Upper lobe of right lung (tissue), 1 donor: ENCODE data around the gene C4BPA. TPM values are rescaled to one million over a fixed set of nuclear protein-coding genes. Genes with fewer than 3 reads are reported as not detected.

Experiments
- ATAC-seq: fragments of 200-7000 bp; cut with Tn5 transposase; one replicate; pipeline ENCODE4 v1.9.1; 2020; ENCODE audit warnings: mild to moderate bottlenecking, moderate library complexity
- DNase-seq: peaks from one replicate; pipeline ENCODE4 v3.0.0-alpha.2; 2020
- H3K27ac ChIP-seq: fragments of 200-600 bp; one replicate; pipeline ENCODE4 v1.8.0; 2022
- H3K27me3 ChIP-seq: fragments of 200-600 bp; one replicate; pipeline ENCODE4 v1.8.0; 2022; ENCODE audit warnings: mild to moderate bottlenecking
- H3K36me3 ChIP-seq: fragments of 200-600 bp; one replicate; pipeline ENCODE4 v1.8.0; 2022
- H3K4me1 ChIP-seq: fragments of 200-600 bp; one replicate; pipeline ENCODE4 v1.8.0; 2022
- H3K4me3 ChIP-seq: fragments of 200-600 bp; one replicate; pipeline ENCODE4 v1.8.0; 2022; ENCODE audit warnings: mild to moderate bottlenecking
- H3K9me3 ChIP-seq: fragments of 200-600 bp; one replicate; pipeline ENCODE4 v1.8.0; 2022
- CTCF ChIP-seq: fragments of 200-600 bp; IDR thresholded peaks from one replicate; pipeline ENCODE4 v1.8.0; 2022; ENCODE audit warnings: antibody characterized with exemption
- intact Hi-C: fragments of 100-400 bp; cut with DNase I; formaldehyde crosslinking; loops from one replicate; pipeline ENCODE4 v1.11.0; 2022
- total RNA-seq: library from RNA; stranded (reverse); fragmentation: NEBNext Ultra II Directional; extraction: Animal tissue kit (Norgen Biotek cat#: 25700); gene quantifications from one replicate; pipeline ENCODE4 v1.2.1, GENCODE V29; 2021
- donor health status: DM: no; HTN: yes; CAD: no; lungs with severe emphysema.

Gene C4BPA
- total RNA-seq, 1 donor from 2014 or later: 175 TPM

DNA sequence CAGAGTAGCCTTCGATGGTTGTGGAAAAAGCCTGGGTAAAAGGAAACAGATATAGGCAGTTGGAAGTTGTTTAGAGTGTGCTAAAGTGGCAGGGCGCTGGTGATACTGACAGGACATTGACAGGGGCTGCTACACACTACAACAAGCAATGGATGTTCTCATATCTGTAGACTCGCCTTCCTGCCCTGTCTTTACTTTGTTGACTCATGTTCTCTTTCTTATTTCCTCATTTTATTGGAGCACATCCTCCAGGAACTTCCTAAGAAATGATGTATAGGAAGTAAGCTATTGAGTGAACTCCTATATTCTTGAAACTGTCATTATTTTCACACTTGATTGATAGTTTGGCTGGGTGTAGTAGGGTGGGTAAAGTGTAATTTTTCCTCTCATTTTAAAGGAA lies 51.0 kb downstream of the C4BPA start:
- Histone ChIP-seq H3K4me3 (no peak overlapping the region), H3K27me3 (no peaks in the 10 kb centered on the region), H3K4me1 (no peaks in the 10 kb centered on the region), H3K36me3 (no peaks in the 10 kb centered on the region), H3K9me3 (no peaks in the 10 kb centered on the region), H3K27ac (no peak overlapping the region)
- intact Hi-C loops: no loop called here
- TF ChIP-seq CTCF: no peak
- DNase-seq (no peak), ATAC-seq (peak; percentile 46)

DNA sequence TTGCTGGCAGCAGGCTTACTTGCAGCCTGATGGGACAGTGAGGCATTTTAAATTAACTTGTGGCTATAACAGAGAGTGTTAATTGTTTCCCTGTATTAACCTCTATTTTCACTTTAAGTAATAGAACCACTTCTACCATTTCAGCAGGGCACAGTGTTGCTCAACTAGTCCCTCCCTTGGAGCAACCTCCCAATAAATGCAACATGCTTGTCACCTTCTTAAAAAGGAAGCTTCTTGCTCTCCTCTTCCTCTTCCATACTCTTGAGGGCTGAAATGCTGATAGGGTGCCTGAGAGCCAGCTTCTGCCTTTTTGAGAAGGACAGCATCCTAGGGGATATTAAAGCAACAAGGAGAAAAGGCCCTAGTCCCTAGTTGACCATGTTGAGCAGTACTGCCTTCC lies 52.1 kb downstream of the C4BPA start:
- Histone ChIP-seq H3K27me3 (no peaks in the 10 kb centered on the region), H3K36me3 (no peaks in the 10 kb centered on the region), H3K4me3 (no peak overlapping the region), H3K4me1 (no peaks in the 10 kb centered on the region), H3K27ac (no peak overlapping the region), H3K9me3 (no peaks in the 10 kb centered on the region)
- TF ChIP-seq CTCF: no peak
- DNase-seq (no peak), ATAC-seq (peak; percentile 63)
- intact Hi-C loops: no loop called here

GRCh38 chr1:207156826-207157225 lies 52.8 kb downstream of the C4BPA start:
- intact Hi-C loops: no loop called here

GRCh38 chr1:207164086-207164485 lies 60.1 kb downstream of the C4BPA start:
- H3K27me3 ChIP-seq: no peaks in the 10 kb centered on the region
- H3K4me3 ChIP-seq: no peak overlapping the region
- H3K27ac ChIP-seq: no peak overlapping the region
- no peaks in the 10 kb centered on the region for H3K36me3 ChIP-seq
- no peaks in the 10 kb centered on the region for H3K4me1 ChIP-seq
- ATAC-seq (no peak), DNase-seq (no peak)
- no peaks in the 10 kb centered on the region for H3K9me3 ChIP-seq
- intact Hi-C loops: no loop called here
- TF ChIP-seq CTCF: no peak

More at GRCh38 chr1:207156826-207157225, 52.8 kb downstream of the C4BPA start:
- H3K36me3 ChIP-seq: no peaks in the 10 kb centered on the region
- DNase-seq (no peak), ATAC-seq (no peak)
- TF ChIP-seq CTCF: no peak
- H3K4me3 ChIP-seq: no peak overlapping the region
- H3K27me3 ChIP-seq: no peaks in the 10 kb centered on the region
- no peaks in the 10 kb centered on the region for H3K4me1 ChIP-seq
- no peaks in the 10 kb centered on the region for H3K9me3 ChIP-seq
- H3K27ac ChIP-seq: no peak overlapping the region

GRCh38 chr1:207172321-207172720 lies 68.3 kb downstream of the C4BPA start:
- peak; percentile 20 for ATAC-seq

More at GRCh38 chr1:207172321-207172720, 68.3 kb downstream of the C4BPA start:
- H3K27me3 ChIP-seq: no peaks in the 10 kb centered on the region
- no peak overlapping the region for H3K27ac ChIP-seq
- no peak overlapping the region for H3K4me3 ChIP-seq
- intact Hi-C loops: no loop called here
- no peaks in the 10 kb centered on the region for H3K9me3 ChIP-seq
- DNase-seq: no peak
- H3K4me1 ChIP-seq: no peaks in the 10 kb centered on the region
- no peak for TF ChIP-seq CTCF
- H3K36me3 ChIP-seq: no peaks in the 10 kb centered on the region
